ENCODE results near the gene KBTBD6.

GRCh38 chr13:41159174-41159573 lies 26.6 kb upstream of the KBTBD6 start:
- TF ChIP-seq, protein P1, sequence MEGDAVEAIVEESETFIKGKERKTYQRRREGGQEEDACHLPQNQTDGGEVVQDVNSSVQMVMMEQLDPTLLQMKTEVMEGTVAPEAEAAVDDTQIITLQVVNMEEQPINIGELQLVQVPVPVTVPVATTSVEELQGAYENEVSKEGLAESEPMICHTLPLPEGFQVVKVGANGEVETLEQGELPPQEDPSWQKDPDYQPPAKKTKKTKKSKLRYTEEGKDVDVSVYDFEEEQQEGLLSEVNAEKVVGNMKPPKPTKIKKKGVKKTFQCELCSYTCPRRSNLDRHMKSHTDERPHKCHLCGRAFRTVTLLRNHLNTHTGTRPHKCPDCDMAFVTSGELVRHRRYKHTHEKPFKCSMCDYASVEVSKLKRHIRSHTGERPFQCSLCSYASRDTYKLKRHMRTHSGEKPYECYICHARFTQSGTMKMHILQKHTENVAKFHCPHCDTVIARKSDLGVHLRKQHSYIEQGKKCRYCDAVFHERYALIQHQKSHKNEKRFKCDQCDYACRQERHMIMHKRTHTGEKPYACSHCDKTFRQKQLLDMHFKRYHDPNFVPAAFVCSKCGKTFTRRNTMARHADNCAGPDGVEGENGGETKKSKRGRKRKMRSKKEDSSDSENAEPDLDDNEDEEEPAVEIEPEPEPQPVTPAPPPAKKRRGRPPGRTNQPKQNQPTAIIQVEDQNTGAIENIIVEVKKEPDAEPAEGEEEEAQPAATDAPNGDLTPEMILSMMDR (IDR thresholded peaks at IDR 0.05): no peak
- TF ChIP-seq EP300 (IDR thresholded peaks at IDR 0.05) (no peak), POLR2A (IDR thresholded peaks at IDR 0.05) (no peak)
